Cardiac fibroblast (primary cell): ENCODE data around the gene PPP2R2D.

Experiments
- DNase-seq, 2 donors: peaks; one replicate each; pipeline versions ENCODE4 v3.0.0 to v3.0.0-alpha.2; 2010; ENCODE audit warnings: low read depth in 2 of 2
- H3K4me3 ChIP-seq, 2 donors: replicated peaks in 1 of 2; 1 replicate in 1 of 2; 2 replicates in 1 of 2; pipeline ENCODE4 v1.5.1; 2011; ENCODE audit warnings: low read depth in 2 of 2, low read length in 2 of 2, mild to moderate bottlenecking in 2 of 2, moderate library complexity in 1 of 2
- CTCF ChIP-seq: IDR thresholded peaks from one replicate; pipeline ENCODE4 v1.5.1; 2011; ENCODE audit warnings: low read depth, mild to moderate bottlenecking, low read length, inconsistent platforms

The PPP2R2D gene

GRCh38 chr10:131937836-131938235 lies 37.0 kb downstream of the PPP2R2D start:
- no peak for TF ChIP-seq CTCF
- DNase-seq: no peak

GRCh38 chr10:131938681-131939080 lies 37.9 kb downstream of the PPP2R2D start:
- TF ChIP-seq CTCF: no peak
- no peak overlapping the region for H3K4me3 ChIP-seq
- DNase-seq: no peak

More at GRCh38 chr10:131937836-131938235, 37.0 kb downstream of the PPP2R2D start:
- H3K4me3 ChIP-seq: no peak overlapping the region

GRCh38 chr10:131942455-131942854 lies 41.6 kb downstream of the PPP2R2D start:
- TF ChIP-seq CTCF: no peak
- no peak for DNase-seq
- H3K4me3 ChIP-seq: no peak overlapping the region

GRCh38 chr10:131943021-131943814 lies 42.4 kb downstream of the PPP2R2D start:
- DNase-seq: peak in 1 of 2 donors; percentile 31
- TF ChIP-seq CTCF: peak; percentile 46
- no peak overlapping the region for H3K4me3 ChIP-seq

- DNase-seq: no peak
- no peak overlapping the region for H3K4me3 ChIP-seq
- TF ChIP-seq CTCF: no peak
Observed at GRCh38 chr10:131944412-131944811, 43.6 kb downstream of the PPP2R2D start.

- DNase-seq: no peak
- TF ChIP-seq CTCF: no peak
- H3K4me3 ChIP-seq: no peak overlapping the region
Observed at GRCh38 chr10:131944976-131945695, 44.3 kb downstream of the PPP2R2D start.
